ENCODE data around the gene SMPX.

DNA sequence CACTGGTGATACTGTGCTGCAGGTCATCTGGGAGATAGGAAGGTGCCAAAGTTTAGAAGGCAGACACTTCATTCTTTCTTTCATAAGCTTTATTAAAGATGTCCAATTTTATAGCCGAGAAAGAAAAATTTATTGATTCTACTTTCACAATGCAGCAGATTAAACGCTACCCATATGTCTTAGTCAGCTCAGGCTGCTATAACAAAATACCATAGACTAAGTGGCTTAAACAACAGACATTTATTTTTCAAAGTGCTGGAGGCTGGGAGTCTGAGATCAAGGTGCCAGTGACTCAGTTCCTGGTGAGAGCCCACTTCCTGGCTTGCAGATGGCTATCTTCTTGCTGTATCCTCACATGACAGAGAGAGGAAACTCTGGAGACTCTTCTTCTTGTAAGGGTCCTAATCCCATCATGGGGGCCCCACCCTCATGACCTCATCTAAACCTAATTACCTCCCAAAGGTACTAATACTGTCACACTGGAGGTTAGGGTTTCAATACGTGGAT, 66.4 kb downstream of the SMPX start:
- TF ChIP-seq EZH2 (IDR thresholded peaks at IDR 0.05; ENCODE audit: low read length) (no peak), CTCF (optimal IDR thresholded peaks at IDR 0.05 in 1 of 3, IDR thresholded peaks at IDR 0.05 in 1 of 3, conservative IDR thresholded peaks at IDR 0.05 in 1 of 3; ENCODE audit: extremely low read depth in 1 of 3, insufficient read depth in 2 of 3, low read length in 3 of 3) (no peak)
